Endothelial cell of umbilical vein (primary cell): ENCODE measurements around the gene TOMM40. TPM values are rescaled to one million over a fixed set of nuclear protein-coding genes. Genes with fewer than 3 reads are reported as not detected.

Source experiments
- BruUV-seq: library from RNA; stranded (reverse); fragments of 400-500 nt; replicated peaks from 2 replicates; lab custom pipeline; 2021; lab: Mats Ljungman, UMichigan
- CTCF ChIA-PET: fragments of 300-600, 350-600 bp; sonication (Branson Sonifier 250); formaldehyde crosslinking; loops from one replicate; lab custom pipeline; 2021; ENCODE audit warnings: antibody characterized with exemption, inconsistent platforms; lab: Charles Lee
- POLR2A ChIA-PET: fragments of 300-600, 350-600 bp; sonication (Branson Sonifier 250); formaldehyde crosslinking; loops from one replicate; lab custom pipeline; 2021; ENCODE audit warnings: antibody characterized with exemption, inconsistent platforms; lab: Charles Lee
- DNase-seq: peaks from one replicate; pipeline ENCODE4 v3.0.0-alpha.2; 2011; ENCODE audit warnings: low read depth, low spot score
- FAIRE-seq: peaks from 2 replicates; lab custom pipeline; 2011; peaks lifted over from hg19 to GRCh38; lab: Jason Lieb, UNC
- H2AFZ ChIP-seq: 2 replicates; pipeline ENCODE4 v1.6.0; 2012; ENCODE audit warnings: low read depth, low read length, control low read depth, inconsistent platforms
- H3K27ac ChIP-seq: 2 replicates; pipeline ENCODE4 v1.5.1; 2011; ENCODE audit warnings: low read depth, mild to moderate bottlenecking, control low read depth, low read length, moderate library complexity; ENCODE audit not compliant: insufficient read depth
- H3K27me3 ChIP-seq, 2 experiments: 2 replicates each; pipeline versions ENCODE4 v1.6.0 to v1.6.1; 2011; ENCODE audit warnings: low read length in 2 of 2, mixed read lengths in 1 of 2; ENCODE audit not compliant: control insufficient read depth in 2 of 2, insufficient read depth in 2 of 2
- H3K36me3 ChIP-seq, 2 experiments: 2 replicates in 1 of 2; 3 replicates in 1 of 2; pipeline ENCODE4 v1.5.1; 2011; ENCODE audit warnings: low read length in 2 of 2, mild to moderate bottlenecking in 1 of 2, moderate library complexity in 1 of 2; ENCODE audit not compliant: control insufficient read depth in 2 of 2, insufficient read depth in 2 of 2; ENCODE audit errors: extremely low read depth in 1 of 2
- H3K4me1 ChIP-seq: 3 replicates; pipeline ENCODE4 v1.5.1; 2011; ENCODE audit warnings: mild to moderate bottlenecking, low read length; ENCODE audit not compliant: control insufficient read depth, insufficient read depth; ENCODE audit errors: extremely low read depth
- H3K4me2 ChIP-seq: 2 replicates; pipeline ENCODE4 v1.6.1; 2011; ENCODE audit warnings: low read length, control low read depth, mixed read lengths; ENCODE audit not compliant: insufficient read depth
- H3K4me3 ChIP-seq, 3 experiments: fragments of 200-600 bp in 1 of 3; sonication (generic), shearing (Covaris generic) in 1 of 3; replicated peaks in 1 of 3; 2 replicates each; pipeline ENCODE4 v1.5.1; 2011 to 2016; ENCODE audit warnings: control low read depth in 3 of 3, low read length in 3 of 3, mild to moderate bottlenecking in 2 of 3, inconsistent platforms in 1 of 3, low read depth in 1 of 3, moderate library complexity in 1 of 3; ENCODE audit not compliant: insufficient read depth in 1 of 3
- H3K79me2 ChIP-seq: 2 replicates; pipeline ENCODE4 v1.6.0; 2012; ENCODE audit warnings: low read length, inconsistent platforms; ENCODE audit not compliant: control insufficient read depth, insufficient read depth
- H3K9ac ChIP-seq: replicated peaks from 2 replicates; pipeline ENCODE3; 2011; ENCODE audit warnings: low read length, control low read depth; ENCODE audit not compliant: insufficient read depth; ENCODE audit errors: extremely low read depth
- H3K9me1 ChIP-seq: replicated peaks from 3 replicates; pipeline ENCODE4 v1.6.0; 2011; ENCODE audit warnings: mild to moderate bottlenecking, low read length; ENCODE audit not compliant: control insufficient read depth, insufficient read depth; ENCODE audit errors: extremely low read depth
- H3K9me3 ChIP-seq: replicated peaks from 2 replicates; pipeline ENCODE4 v1.5.1; 2012; ENCODE audit warnings: low read length, inconsistent platforms; ENCODE audit not compliant: control insufficient read depth, insufficient read depth
- H4K20me1 ChIP-seq: replicated peaks from 2 replicates; pipeline ENCODE3; 2011; ENCODE audit warnings: mild to moderate bottlenecking, low read length; ENCODE audit not compliant: control insufficient read depth, insufficient read depth; ENCODE audit errors: extremely low read depth
- CTCF ChIP-seq, 2 donors: IDR thresholded peaks; 1 replicate in 1 of 2; 2 replicates in 1 of 2; pipeline ENCODE4 v1.5.1; 2011; ENCODE audit warnings: low read length in 2 of 2, mild to moderate bottlenecking in 2 of 2, moderate library complexity in 2 of 2, control low read depth in 1 of 2, inconsistent platforms in 1 of 2, low read depth in 1 of 2; ENCODE audit not compliant: insufficient read depth in 1 of 2; ENCODE audit errors: extremely low read depth in 1 of 2
- EZH2 ChIP-seq: IDR thresholded peaks from 2 replicates; pipeline ENCODE4 v1.6.1; 2012; ENCODE audit warnings: borderline replicate concordance, low read depth, mild to moderate bottlenecking, moderate library complexity, low read length, inconsistent platforms; ENCODE audit not compliant: severe bottlenecking
- FOS ChIP-seq: IDR thresholded peaks from 2 replicates; pipeline ENCODE4 v1.6.1; 2011; ENCODE audit warnings: mild to moderate bottlenecking, low read length, moderate library complexity, borderline replicate concordance; ENCODE audit not compliant: insufficient read depth
- GATA2 ChIP-seq: IDR thresholded peaks from 2 replicates; pipeline ENCODE4 v1.7.0; 2011; ENCODE audit warnings: low read depth, mild to moderate bottlenecking, moderate library complexity, mixed read lengths, low read length; ENCODE audit not compliant: insufficient read length, insufficient read depth
- JUN ChIP-seq: IDR thresholded peaks from 2 replicates; pipeline ENCODE4 v1.6.1; 2011; ENCODE audit warnings: borderline replicate concordance, low read depth; ENCODE audit not compliant: insufficient read length, insufficient read depth
- MAX ChIP-seq: IDR thresholded peaks from 2 replicates; pipeline ENCODE4 v1.6.1; 2011; ENCODE audit not compliant: insufficient read depth, insufficient read length
- MYC ChIP-seq: IDR thresholded peaks from one replicate; pipeline ENCODE4 v1.6.1; 2011; ENCODE audit warnings: mild to moderate bottlenecking, low read depth, low read length
- POLR2A ChIP-seq: IDR thresholded peaks from 2 replicates; pipeline ENCODE4 v1.6.1; 2012; ENCODE audit warnings: low read depth, mild to moderate bottlenecking, control low read depth, low read length
- POLR2AphosphoS5 ChIP-seq: IDR thresholded peaks from 2 replicates; pipeline ENCODE4 v1.6.1; 2012; ENCODE audit warnings: low read depth, mild to moderate bottlenecking, control low read depth, low read length, moderate library complexity; ENCODE audit not compliant: insufficient read depth
- dilution Hi-C: fragments of 300-500 bp; cut with MboI; formaldehyde crosslinking; loops from one replicate; pipeline ENCODE4 v1.15.0; 2019; ENCODE audit warnings: low sequenced_read_pairs; ENCODE audit not compliant: extremely low pct_ligation_motif_present
- intact Hi-C: fragments of 100-400 bp; cut with micrococcal nuclease; formaldehyde crosslinking; loops from one replicate; pipeline ENCODE4 v1.10.0; 2022
- polyA plus RNA-seq, 4 experiments: library from polyadenylated mRNA; depleted of rRNA in 3 of 4; stranded (reverse) in 3 of 4; unstranded in 1 of 4; fragments of >200 nt; gene quantifications; 2 replicates each; pipeline versions ENCODE4 v1.2.1 to v1.2.3, GENCODE V29; 2011 to 2012; ENCODE audit warnings: missing spikeins in 1 of 4
- total RNA-seq: library from RNA; stranded (reverse); gene quantifications from 2 replicates; pipeline ENCODE4 v1.2.3, GENCODE V29; 2021

Gene TOMM40
- total and polyA plus RNA-seq, 2 donors (not counting 3 experiments of a cell fraction or from before 2014, with no cell fraction given) = 71.8 to 90.7 TPM

- no peaks in the 10 kb centered on the region for H4K20me1 ChIP-seq
- no peak overlapping the region for H2AFZ ChIP-seq
- H3K4me1 ChIP-seq = peaks cover 9% of the 10 kb centered on the region
- ChIA-PET POLR2A (interaction anchor here (0.6 kb wide), 1 partner anchor 757 kb away, joined by 5 read pairs; no protein-coding TSS in a partner anchor), CTCF (interaction anchor here (1.6 to 1.8 kb wide), 2 partner anchors 43 to 46 kb away, joined by 5 to 7 read pairs; partner anchors contain the start of gene CLPTM1)
- no peak for TF ChIP-seq MYC
- TF ChIP-seq POLR2AphosphoS5 = no peak
- no peak for TF ChIP-seq EZH2
- no peak for TF ChIP-seq JUN
- TF ChIP-seq MAX = no peak
- TF ChIP-seq FOS = no peak
- TF ChIP-seq GATA2 = no peak
- no peak for TF ChIP-seq CTCF (IDR thresholded peaks at IDR 0.05; ENCODE audit: extremely low read depth in 1 of 2, insufficient read depth in 1 of 2, low read depth in 1 of 2, low read length in 2 of 2)
- TF ChIP-seq POLR2A = no peak
- DNase-seq (no peak), FAIRE-seq (no peak)
- H3K27ac ChIP-seq = no peak overlapping the region
- H3K9ac ChIP-seq = no peak overlapping the region
- BruUV-seq = no TSS peak
- no peak overlapping the region for H3K4me3 ChIP-seq
- no peak overlapping the region for H3K4me2 ChIP-seq
- intact Hi-C loops = no loop called here
- no peaks in the 10 kb centered on the region for H3K79me2 ChIP-seq
- H3K27me3 ChIP-seq = peaks cover 9 to 11% of the 10 kb centered on the region in 2 experiments
- no peaks in the 10 kb centered on the region for H3K9me3 ChIP-seq
- dilution Hi-C loops = no loop called here
- no peaks in the 10 kb centered on the region for H3K36me3 ChIP-seq
- H3K9me1 ChIP-seq = no peaks in the 10 kb centered on the region
Measured at GRCh38 chr19:44908836-44909261, 17.8 kb downstream of the TOMM40 start.
